ENCODE measurements around the gene UNC119.

DNA sequence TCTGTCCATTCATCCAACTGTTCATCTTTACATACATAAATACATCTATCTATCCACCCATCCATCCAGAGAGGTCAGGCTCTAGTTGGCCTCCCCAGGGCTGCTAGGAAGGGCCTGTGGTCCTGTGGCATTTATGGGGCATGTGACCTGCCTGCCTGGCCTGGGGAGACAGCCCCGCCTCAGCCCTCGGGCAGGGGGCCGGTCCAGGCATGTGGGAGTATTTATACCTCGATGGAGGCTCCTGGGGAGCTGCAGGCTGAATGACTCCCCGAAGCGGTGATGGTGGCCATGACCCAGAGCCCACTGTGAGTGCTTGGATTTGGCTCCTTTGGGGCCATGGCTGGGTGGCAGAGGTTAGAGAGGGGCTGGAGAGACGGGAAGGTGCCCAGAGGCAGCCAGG lies 38.9 kb downstream of the UNC119 start:
- TF ChIP-seq, protein P1, sequence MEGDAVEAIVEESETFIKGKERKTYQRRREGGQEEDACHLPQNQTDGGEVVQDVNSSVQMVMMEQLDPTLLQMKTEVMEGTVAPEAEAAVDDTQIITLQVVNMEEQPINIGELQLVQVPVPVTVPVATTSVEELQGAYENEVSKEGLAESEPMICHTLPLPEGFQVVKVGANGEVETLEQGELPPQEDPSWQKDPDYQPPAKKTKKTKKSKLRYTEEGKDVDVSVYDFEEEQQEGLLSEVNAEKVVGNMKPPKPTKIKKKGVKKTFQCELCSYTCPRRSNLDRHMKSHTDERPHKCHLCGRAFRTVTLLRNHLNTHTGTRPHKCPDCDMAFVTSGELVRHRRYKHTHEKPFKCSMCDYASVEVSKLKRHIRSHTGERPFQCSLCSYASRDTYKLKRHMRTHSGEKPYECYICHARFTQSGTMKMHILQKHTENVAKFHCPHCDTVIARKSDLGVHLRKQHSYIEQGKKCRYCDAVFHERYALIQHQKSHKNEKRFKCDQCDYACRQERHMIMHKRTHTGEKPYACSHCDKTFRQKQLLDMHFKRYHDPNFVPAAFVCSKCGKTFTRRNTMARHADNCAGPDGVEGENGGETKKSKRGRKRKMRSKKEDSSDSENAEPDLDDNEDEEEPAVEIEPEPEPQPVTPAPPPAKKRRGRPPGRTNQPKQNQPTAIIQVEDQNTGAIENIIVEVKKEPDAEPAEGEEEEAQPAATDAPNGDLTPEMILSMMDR (IDR thresholded peaks at IDR 0.05; ENCODE audit: insufficient read depth, low read depth, low read length): no peak
- no peak for TF ChIP-seq EZH2 (IDR thresholded peaks at IDR 0.05; ENCODE audit: insufficient read depth, low read length)
